HUES48 (cell line): ENCODE measurements around the gene CDCA4.

Experiments
- H3K27ac ChIP-seq: one replicate; pipeline ENCODE4 v1.7.0; 2013; ENCODE audit warnings: low read depth, low read length, inconsistent platforms
- H3K27me3 ChIP-seq: 2 replicates; pipeline ENCODE4 v1.6.1; 2013; ENCODE audit warnings: mild to moderate bottlenecking, low read length; ENCODE audit not compliant: control insufficient read depth, insufficient read depth
- H3K36me3 ChIP-seq: 2 replicates; pipeline ENCODE4 v1.6.1; 2013; ENCODE audit warnings: low read length; ENCODE audit not compliant: control insufficient read depth, insufficient read depth
- H3K4me1 ChIP-seq: 2 replicates; pipeline ENCODE4 v1.6.1; 2013; ENCODE audit warnings: mild to moderate bottlenecking, low read length; ENCODE audit not compliant: control insufficient read depth, insufficient read depth
- H3K4me3 ChIP-seq: 2 replicates; pipeline ENCODE4 v1.5.1; 2013; ENCODE audit warnings: mild to moderate bottlenecking, low read depth, low read length
- H3K9ac ChIP-seq: 2 replicates; pipeline ENCODE4 v1.6.1; 2013; ENCODE audit warnings: mild to moderate bottlenecking, low read depth, low read length, moderate library complexity
- H3K9me3 ChIP-seq: 2 replicates; pipeline ENCODE4 v1.6.1; 2013; ENCODE audit warnings: low read length; ENCODE audit not compliant: control insufficient read depth, insufficient read depth

The CDCA4 gene

GRCh38 chr14:104994978-104995377, 25.9 kb downstream of the CDCA4 start:
- no peak overlapping the region for H3K4me3 ChIP-seq
- no peak overlapping the region for H3K9ac ChIP-seq
- H3K27ac ChIP-seq = no peak overlapping the region

GRCh38 chr14:104993808-104994591, 26.9 kb downstream of the CDCA4 start:
- Histone ChIP-seq H3K36me3 (no peaks in the 10 kb centered on the region), H3K9me3 (no peaks in the 10 kb centered on the region), H3K27me3 (no peaks in the 10 kb centered on the region), H3K4me3 (no peak overlapping the region), H3K4me1 (no peaks in the 10 kb centered on the region), H3K9ac (no peak overlapping the region), H3K27ac (no peak overlapping the region)

More at GRCh38 chr14:104994978-104995377, 25.9 kb downstream of the CDCA4 start:
- Histone ChIP-seq H3K27me3 (no peaks in the 10 kb centered on the region), H3K9me3 (no peaks in the 10 kb centered on the region), H3K36me3 (no peaks in the 10 kb centered on the region), H3K4me1 (no peaks in the 10 kb centered on the region)

GRCh38 chr14:104993306-104993705, 27.6 kb downstream of the CDCA4 start:
- H3K27ac ChIP-seq = no peak overlapping the region

GRCh38 chr14:104992501-104992900, 28.4 kb downstream of the CDCA4 start:
- H3K9ac ChIP-seq = no peak overlapping the region
- H3K9me3 ChIP-seq = no peaks in the 10 kb centered on the region
- H3K4me1 ChIP-seq = no peaks in the 10 kb centered on the region
- no peak overlapping the region for H3K27ac ChIP-seq
- H3K36me3 ChIP-seq = no peaks in the 10 kb centered on the region
- no peaks in the 10 kb centered on the region for H3K27me3 ChIP-seq
- no peak overlapping the region for H3K4me3 ChIP-seq

More at GRCh38 chr14:104993306-104993705, 27.6 kb downstream of the CDCA4 start:
- Histone ChIP-seq H3K4me3 (no peak overlapping the region), H3K36me3 (no peaks in the 10 kb centered on the region), H3K9me3 (no peaks in the 10 kb centered on the region), H3K27me3 (no peaks in the 10 kb centered on the region), H3K4me1 (no peaks in the 10 kb centered on the region), H3K9ac (no peak overlapping the region)

DNA sequence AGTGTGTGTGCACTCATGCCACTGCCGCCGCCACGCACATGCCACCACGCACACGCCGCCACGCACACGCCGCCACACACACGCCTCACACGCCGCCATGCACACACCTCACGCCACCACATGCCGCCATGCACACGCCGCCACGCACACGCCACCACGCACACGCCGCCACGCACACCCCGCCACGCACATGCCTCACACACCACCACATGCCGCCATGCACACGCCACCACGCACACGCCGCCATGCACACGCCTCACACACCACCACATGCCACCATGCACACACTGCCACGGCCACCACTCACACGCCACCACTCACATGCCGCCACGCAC, 29.0 kb downstream of the CDCA4 start:
- H3K4me1 ChIP-seq = no peaks in the 10 kb centered on the region
- H3K9ac ChIP-seq = no peak overlapping the region
- H3K27me3 ChIP-seq = no peaks in the 10 kb centered on the region
- H3K9me3 ChIP-seq = no peaks in the 10 kb centered on the region
- H3K36me3 ChIP-seq = no peaks in the 10 kb centered on the region
- H3K4me3 ChIP-seq = no peak overlapping the region
- H3K27ac ChIP-seq = no peak overlapping the region

DNA sequence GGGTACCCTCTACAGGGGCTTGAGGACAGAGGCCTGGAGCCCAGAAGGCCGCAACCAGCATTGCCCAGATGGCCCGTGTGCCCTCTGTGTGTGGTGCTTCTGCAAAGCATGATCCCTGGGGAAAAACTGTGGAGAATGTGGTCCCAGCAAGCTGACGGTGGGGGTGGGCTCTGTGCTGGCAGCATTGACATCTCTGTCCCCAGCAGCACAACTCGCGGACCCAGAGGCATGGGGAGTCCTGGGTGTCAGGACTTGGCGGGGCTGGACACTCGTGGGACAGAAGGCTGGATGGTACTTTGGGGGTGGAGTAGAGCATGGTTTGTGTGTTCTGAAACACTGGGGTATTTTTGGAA, 31.0 kb downstream of the CDCA4 start:
- H3K4me3 ChIP-seq = no peak overlapping the region
- no peaks in the 10 kb centered on the region; the same call in 1 of the 2 replicates for H3K27me3 ChIP-seq
- no peak overlapping the region for H3K27ac ChIP-seq
- H3K4me1 ChIP-seq = no peaks in the 10 kb centered on the region
- H3K9me3 ChIP-seq = no peaks in the 10 kb centered on the region
- H3K9ac ChIP-seq = no peak overlapping the region
- no peaks in the 10 kb centered on the region for H3K36me3 ChIP-seq

DNA sequence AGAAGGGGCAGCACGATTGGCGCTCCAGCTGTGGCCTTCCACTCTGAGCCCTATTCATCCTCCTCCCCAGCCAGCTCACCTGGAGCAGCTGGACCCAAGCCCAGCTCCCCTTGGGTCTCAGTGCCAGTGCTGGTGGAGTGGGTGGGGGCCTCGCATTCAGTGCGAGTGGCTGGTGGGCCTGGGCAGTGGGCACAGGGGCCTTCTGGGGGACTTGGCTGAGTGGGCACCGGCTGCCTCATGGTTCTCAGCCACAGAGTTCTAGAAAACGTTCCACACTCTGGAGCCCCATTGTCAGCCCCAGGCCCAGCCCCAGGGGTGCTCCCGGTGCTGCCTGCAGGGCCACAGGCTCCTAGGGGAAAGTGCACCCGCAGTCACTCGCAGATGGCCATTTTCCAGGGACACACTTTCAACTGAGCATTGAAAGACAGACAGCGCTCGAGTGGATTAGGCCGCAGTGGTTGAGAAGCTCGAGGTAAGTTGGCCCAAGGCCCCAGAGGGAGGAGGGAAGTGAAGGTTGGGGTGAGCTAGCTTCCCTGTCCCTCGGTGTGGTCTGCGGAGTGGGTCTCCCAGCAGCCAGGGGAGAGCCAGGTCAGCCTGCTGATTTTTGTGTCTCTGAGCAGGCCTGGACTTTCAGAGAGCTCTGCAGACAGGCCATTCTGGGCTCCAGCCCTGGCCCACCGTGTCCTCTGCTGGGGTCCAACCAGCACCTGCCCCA, 31.5 kb downstream of the CDCA4 start:
- no peak overlapping the region for H3K4me3 ChIP-seq
- no peaks in the 10 kb centered on the region for H3K36me3 ChIP-seq
- no peak overlapping the region for H3K27ac ChIP-seq
- H3K9ac ChIP-seq = no peak overlapping the region
- H3K9me3 ChIP-seq = no peaks in the 10 kb centered on the region
- H3K4me1 ChIP-seq = no peaks in the 10 kb centered on the region
- no peaks in the 10 kb centered on the region; the same call in 1 of the 2 replicates for H3K27me3 ChIP-seq

GRCh38 chr14:104986487-104987164, 34.3 kb downstream of the CDCA4 start:
- H3K9ac ChIP-seq = no peak overlapping the region
- H3K4me3 ChIP-seq = peak overlapping the region; percentile 82
- no peaks in the 10 kb centered on the region for H3K9me3 ChIP-seq
- H3K36me3 ChIP-seq = no peaks in the 10 kb centered on the region
- H3K4me1 ChIP-seq = no peaks in the 10 kb centered on the region
- no peak overlapping the region for H3K27ac ChIP-seq
- H3K27me3 ChIP-seq = no peaks in the 10 kb centered on the region; the same call in 1 of the 2 replicates

DNA sequence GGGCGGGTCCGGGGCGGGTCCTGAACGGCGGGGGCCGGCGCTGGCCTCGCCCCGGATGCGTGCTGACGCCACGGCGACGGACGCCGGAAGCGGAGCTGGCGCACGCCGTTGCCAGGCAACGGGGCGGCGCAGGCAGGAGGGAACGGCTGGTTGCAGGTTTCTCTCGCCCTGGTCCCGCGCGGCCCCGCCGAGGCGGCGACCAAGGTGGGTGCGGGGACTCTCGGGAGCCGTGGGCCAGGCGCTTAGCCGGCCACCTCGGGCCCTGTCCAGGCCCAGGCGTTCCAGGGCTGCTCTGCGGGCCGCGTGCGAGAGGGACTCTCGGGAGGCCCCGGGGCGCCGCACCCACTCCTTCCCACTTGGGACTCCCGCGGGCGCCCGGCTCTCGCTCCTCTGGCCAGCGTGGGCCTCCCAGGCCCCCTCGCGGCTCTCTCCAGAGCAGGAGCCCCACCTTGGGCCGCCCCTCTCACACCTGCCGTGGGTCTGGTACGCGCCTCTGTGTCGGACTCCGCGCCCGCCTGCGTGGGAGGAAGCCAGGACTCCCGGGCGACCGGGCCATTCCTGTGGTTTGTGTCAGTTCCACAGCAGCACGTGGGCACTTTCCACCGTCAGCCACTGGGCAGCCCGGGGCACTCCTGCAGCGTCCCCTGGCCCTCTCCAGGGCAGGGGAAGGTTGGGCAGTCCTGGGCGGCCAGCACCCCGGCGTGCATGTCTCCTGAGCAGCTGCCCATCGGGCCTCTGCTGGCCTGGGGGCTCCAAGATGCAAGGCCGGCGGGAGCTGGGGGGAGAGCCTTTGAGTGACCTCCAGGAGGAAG, 35.0 kb downstream of the CDCA4 start, which contains the start of gene CLBA1:
Gene CLBA1 (plus strand): TSS at position 114 of the 812 bp plus-strand sequence. CDS start 644 bp downstream, at position 758.
- Histone ChIP-seq H3K27ac (no peak within 1 kb of the TSS), H3K4me3 (peak within 1 kb of the TSS; percentile 82), H3K36me3 (no peaks in the 10 kb centered on the region), H3K9ac (no peak within 1 kb of the TSS), H3K4me1 (no peaks in the 10 kb centered on the region), H3K27me3 (no peaks in the 10 kb centered on the region; the same call in 1 of the 2 replicates), H3K9me3 (no peaks in the 10 kb centered on the region)

DNA sequence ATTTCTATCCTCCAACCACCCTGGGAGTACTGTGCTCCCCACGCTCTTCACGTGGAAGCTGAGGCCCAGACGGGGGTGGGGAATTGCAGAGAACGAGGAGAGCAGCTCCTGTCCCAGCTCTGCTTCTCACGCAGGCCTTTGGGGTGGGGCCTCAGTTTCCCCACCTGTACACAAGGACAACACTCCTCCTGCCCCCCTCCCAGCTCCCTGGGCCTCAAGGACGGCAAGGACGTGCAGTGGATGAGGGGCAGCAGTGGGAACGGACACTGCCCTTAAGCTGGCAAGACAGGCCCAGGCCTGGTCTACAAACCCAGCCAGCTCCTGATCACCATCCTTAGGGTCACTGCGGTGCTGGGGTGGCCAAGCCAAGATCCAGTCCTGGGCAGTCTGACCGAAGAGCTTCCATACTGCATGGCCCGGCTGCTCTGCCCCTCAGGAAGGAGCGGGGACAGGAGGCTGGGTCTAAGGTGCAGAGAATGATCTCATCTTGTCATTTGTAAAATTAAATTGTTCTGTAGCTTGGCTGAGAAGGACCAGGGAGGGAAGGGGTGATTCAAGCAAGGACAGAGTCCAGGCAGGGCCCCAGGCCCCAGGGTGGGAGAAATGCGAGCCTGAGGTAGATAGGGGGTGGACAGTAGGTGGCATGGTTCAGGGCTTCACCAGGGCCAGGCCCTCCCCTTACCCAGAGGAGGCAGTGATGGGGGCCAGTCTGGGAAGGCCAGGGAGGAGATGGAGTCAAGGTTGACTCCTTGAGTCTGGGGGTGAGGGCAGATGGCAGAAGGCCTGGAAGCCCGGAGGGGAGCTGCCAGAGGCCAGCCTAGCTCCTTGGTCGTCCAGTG, 36.6 kb downstream of the CDCA4 start:
- Histone ChIP-seq H3K27me3 (peaks cover 11% of the 10 kb centered on the region), H3K9me3 (no peaks in the 10 kb centered on the region), H3K4me3 (no peak overlapping the region), H3K27ac (no peak overlapping the region), H3K9ac (no peak overlapping the region), H3K36me3 (no peaks in the 10 kb centered on the region), H3K4me1 (no peaks in the 10 kb centered on the region)
